Measurements from ENCODE around the gene BAZ1B.
"Not testable (repeated sequence)": the region's sequence is repeated elsewhere in the genome, so short reads cannot be mapped to it uniquely, and the experiment has no call there.

Gene BAZ1B

DNA sequence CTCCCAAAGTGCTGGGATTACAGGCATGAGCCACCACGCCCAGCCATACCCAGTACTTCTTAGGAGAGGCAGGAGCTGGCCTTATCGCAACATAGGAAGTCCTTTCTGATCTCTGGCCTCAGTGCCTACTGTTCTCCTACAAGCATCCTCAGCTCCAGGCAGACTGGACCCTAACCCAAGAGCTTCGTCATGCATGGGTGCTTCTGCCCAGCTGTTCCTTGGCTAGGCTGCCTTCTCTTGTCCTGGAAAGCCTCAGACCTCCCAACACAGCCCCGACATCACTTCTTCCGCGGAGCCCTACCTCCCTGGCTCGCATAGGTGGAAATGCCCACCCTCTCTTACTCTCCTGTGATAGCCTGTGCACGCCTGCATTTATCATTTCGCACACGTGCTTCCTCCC, 19.6 kb upstream of the BAZ1B start:
- in situ Hi-C loops (cut with HindIII; ENCODE audit: low sequenced_read_pairs) = no loop called here
- DNase-seq (ENCODE audit: low read depth) = no peak
- TF ChIP-seq, protein P1, sequence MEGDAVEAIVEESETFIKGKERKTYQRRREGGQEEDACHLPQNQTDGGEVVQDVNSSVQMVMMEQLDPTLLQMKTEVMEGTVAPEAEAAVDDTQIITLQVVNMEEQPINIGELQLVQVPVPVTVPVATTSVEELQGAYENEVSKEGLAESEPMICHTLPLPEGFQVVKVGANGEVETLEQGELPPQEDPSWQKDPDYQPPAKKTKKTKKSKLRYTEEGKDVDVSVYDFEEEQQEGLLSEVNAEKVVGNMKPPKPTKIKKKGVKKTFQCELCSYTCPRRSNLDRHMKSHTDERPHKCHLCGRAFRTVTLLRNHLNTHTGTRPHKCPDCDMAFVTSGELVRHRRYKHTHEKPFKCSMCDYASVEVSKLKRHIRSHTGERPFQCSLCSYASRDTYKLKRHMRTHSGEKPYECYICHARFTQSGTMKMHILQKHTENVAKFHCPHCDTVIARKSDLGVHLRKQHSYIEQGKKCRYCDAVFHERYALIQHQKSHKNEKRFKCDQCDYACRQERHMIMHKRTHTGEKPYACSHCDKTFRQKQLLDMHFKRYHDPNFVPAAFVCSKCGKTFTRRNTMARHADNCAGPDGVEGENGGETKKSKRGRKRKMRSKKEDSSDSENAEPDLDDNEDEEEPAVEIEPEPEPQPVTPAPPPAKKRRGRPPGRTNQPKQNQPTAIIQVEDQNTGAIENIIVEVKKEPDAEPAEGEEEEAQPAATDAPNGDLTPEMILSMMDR (IDR thresholded peaks at IDR 0.05; ENCODE audit: low read depth, low read length, missing control alignments) = no peak
- no peak overlapping the region for H3K4me3 ChIP-seq (ENCODE audit: low read depth, low read length)

GRCh38 chr7:73539709-73540108, 17.6 kb upstream of the BAZ1B start:
- in situ Hi-C loops (cut with HindIII; ENCODE audit: low sequenced_read_pairs) = no loop called here
- no peak for DNase-seq (ENCODE audit: low read depth)
- no peak overlapping the region for H3K4me3 ChIP-seq (ENCODE audit: low read depth, low read length)
- TF ChIP-seq, protein P1 (IDR thresholded peaks at IDR 0.05; ENCODE audit: low read depth, low read length, missing control alignments) = no peak

DNA sequence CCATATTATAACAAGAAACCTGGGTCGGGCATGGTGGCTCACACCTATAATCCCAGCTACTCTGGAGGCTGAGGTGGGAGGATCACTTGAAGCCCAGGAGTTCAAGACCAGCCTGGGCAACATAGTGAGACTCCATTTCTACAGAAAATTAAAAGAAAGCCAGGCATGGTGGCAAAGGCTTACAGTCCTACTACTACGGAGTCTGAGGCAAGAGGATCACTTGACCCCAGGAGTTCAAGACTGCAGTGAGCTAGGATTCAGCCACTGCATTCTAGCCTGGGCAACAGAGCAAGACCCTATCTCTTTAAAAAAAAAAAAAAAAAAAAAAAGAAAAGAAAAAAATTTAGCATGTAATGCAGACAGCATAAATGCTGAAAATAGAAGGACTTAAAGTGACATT, 16.4 kb upstream of the BAZ1B start:
- in situ Hi-C loops (cut with HindIII; ENCODE audit: low sequenced_read_pairs); DNase-seq (ENCODE audit: low read depth); H3K4me3 ChIP-seq (ENCODE audit: low read depth, low read length): not testable (repeated sequence)

DNA sequence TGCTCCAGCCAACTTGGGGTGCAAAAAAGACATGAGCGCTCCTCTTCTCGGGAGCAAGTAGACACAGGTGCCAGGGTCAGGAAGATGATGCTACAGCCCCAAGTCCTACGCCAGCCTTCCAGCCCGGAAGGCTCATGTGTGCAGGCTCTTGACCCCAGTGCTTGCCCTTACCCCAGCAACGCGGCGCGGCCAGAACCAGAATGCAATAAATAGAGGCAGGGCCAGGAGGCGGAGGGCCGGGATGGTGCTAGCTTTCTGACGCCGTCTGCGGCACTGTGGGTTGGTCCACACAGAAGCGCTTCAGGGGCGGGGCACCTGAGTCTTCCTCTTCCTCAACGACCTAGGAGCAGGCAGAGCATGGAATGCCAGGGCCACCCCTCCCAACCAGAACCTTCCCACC, 15.0 kb upstream of the BAZ1B start:
- in situ Hi-C loops (cut with HindIII; ENCODE audit: low sequenced_read_pairs) = no loop called here

GRCh38 chr7:73536479-73536878, 14.4 kb upstream of the BAZ1B start:
- no peak for DNase-seq (ENCODE audit: low read depth)
- TF ChIP-seq, protein P1 (IDR thresholded peaks at IDR 0.05; ENCODE audit: low read depth, low read length, missing control alignments) = no peak
- in situ Hi-C loops (cut with HindIII; ENCODE audit: low sequenced_read_pairs) = no loop called here
- no peak overlapping the region for H3K4me3 ChIP-seq (ENCODE audit: low read depth, low read length)

More for the DNA sequence above, 15.0 kb upstream of the BAZ1B start:
- TF ChIP-seq, protein P1 (IDR thresholded peaks at IDR 0.05; ENCODE audit: low read depth, low read length, missing control alignments) = no peak
- no peak overlapping the region for H3K4me3 ChIP-seq (ENCODE audit: low read depth, low read length)
- DNase-seq (ENCODE audit: low read depth) = no peak

DNA sequence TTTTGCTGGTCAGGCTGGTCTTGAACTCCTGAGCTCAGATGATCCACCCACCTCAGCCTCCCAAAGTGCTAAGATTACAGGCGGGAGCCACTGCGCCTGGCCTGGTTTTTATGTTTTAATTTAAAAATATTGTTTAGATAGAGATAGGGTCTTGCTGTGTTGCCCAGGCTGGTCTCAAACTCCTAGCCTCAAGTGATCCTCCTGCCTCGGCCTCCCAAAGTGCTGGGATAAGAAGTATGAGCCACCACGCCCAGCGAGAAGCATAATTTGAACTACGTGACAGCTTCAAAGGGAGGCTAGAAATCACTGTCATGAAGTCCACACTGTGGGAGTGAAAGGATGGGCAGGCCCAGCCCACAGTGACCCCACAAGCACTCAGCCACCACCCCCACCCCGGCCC, 13.8 kb upstream of the BAZ1B start:
- DNase-seq (ENCODE audit: low read depth); H3K4me3 ChIP-seq (ENCODE audit: low read depth, low read length); in situ Hi-C loops (cut with HindIII; ENCODE audit: low sequenced_read_pairs): not testable (repeated sequence)

DNA sequence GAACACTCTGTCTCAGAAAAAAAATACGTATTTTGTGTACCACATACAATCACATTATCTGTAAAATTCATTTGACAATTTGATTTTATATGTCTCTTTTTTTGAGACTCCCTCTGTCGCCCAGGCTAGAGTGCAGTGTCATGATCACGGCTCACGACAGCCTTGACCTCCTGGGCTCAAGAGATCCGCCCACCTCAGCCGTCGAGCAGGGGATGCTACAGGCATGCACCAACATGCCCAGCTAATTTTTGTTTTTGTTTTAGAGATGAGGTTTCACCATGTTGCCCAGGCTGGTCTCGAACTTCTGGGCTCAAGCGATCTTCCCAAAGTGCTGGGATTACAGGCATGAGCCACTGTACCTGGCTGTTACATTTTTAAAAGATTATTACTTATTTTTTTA, 11.6 kb upstream of the BAZ1B start:
- no peak for DNase-seq (ENCODE audit: low read depth)
- in situ Hi-C loops (cut with HindIII; ENCODE audit: low sequenced_read_pairs) = no loop called here
- no peak overlapping the region for H3K4me3 ChIP-seq (ENCODE audit: low read depth, low read length)
- TF ChIP-seq, protein P1 (IDR thresholded peaks at IDR 0.05; ENCODE audit: low read depth, low read length, missing control alignments) = no peak

GRCh38 chr7:73532224-73532623, 10.1 kb upstream of the BAZ1B start:
- H3K4me3 ChIP-seq (ENCODE audit: low read depth, low read length) = no peak overlapping the region
- TF ChIP-seq, protein P1 (IDR thresholded peaks at IDR 0.05; ENCODE audit: low read depth, low read length, missing control alignments) = no peak
- in situ Hi-C loops (cut with HindIII; ENCODE audit: low sequenced_read_pairs) = no loop called here
- no peak for DNase-seq (ENCODE audit: low read depth)
